HFF-Myc (cell line): Measurements from ENCODE around the gene AOAH.

Experiments used
- DNase-seq: peaks from one replicate; pipeline ENCODE4 v3.0.0-alpha.2; 2011; ENCODE audit warnings: low read depth; ENCODE audit errors: extremely low read depth
- H3K4me3 ChIP-seq: replicated peaks from 2 replicates; pipeline ENCODE4 v1.5.1; 2011; ENCODE audit warnings: low read depth, mild to moderate bottlenecking, control low read depth, low read length
- TF ChIP-seq, protein P1 (sequence below): IDR thresholded peaks from 2 replicates; pipeline ENCODE4 v1.5.1; 2012; ENCODE audit warnings: mild to moderate bottlenecking, low read depth, low read length, control low read depth; ENCODE audit errors: missing control alignments

The AOAH gene

DNA sequence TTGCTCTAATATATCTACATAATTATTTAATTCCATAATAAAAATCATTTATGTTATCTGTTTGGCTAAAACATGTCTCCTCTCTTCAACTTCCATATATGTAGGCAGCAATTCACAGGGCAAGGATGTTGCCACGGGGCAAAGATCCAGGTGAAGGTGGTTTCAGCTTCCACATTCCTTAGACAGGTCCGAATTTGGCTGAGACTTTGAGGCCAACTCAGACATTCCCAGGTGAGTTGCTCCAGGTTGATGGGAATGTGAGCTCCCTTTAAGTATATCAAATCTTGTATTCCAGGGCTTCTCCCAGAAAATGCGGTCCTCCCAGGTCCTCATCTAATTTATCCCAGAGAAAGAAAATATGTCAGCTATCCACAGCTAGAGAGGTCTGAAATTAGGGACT lies 15.1 kb upstream of the AOAH start:
- DNase-seq, result no peak
- TF ChIP-seq, protein P1, sequence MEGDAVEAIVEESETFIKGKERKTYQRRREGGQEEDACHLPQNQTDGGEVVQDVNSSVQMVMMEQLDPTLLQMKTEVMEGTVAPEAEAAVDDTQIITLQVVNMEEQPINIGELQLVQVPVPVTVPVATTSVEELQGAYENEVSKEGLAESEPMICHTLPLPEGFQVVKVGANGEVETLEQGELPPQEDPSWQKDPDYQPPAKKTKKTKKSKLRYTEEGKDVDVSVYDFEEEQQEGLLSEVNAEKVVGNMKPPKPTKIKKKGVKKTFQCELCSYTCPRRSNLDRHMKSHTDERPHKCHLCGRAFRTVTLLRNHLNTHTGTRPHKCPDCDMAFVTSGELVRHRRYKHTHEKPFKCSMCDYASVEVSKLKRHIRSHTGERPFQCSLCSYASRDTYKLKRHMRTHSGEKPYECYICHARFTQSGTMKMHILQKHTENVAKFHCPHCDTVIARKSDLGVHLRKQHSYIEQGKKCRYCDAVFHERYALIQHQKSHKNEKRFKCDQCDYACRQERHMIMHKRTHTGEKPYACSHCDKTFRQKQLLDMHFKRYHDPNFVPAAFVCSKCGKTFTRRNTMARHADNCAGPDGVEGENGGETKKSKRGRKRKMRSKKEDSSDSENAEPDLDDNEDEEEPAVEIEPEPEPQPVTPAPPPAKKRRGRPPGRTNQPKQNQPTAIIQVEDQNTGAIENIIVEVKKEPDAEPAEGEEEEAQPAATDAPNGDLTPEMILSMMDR, result no peak
- H3K4me3 ChIP-seq, result no peak overlapping the region

DNA sequence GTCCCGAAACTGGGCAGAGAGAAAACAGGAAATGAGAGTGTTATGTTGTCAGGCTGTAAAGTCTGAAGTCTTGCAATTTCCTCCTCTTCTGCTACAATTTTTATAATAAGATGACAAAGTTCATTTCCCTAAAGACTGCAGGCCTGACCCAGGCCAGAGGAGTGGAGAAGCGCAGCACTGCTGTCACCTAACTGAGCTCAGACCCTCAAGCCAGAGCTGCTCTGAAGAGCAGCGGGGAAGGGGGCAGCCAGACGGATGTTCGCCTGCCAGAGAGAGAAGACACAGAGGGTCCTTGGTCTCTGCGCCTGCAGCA lies 12.6 kb upstream of the AOAH start:
- no peak for DNase-seq
- H3K4me3 ChIP-seq, result no peak overlapping the region
- TF ChIP-seq, protein P1, result no peak

DNA sequence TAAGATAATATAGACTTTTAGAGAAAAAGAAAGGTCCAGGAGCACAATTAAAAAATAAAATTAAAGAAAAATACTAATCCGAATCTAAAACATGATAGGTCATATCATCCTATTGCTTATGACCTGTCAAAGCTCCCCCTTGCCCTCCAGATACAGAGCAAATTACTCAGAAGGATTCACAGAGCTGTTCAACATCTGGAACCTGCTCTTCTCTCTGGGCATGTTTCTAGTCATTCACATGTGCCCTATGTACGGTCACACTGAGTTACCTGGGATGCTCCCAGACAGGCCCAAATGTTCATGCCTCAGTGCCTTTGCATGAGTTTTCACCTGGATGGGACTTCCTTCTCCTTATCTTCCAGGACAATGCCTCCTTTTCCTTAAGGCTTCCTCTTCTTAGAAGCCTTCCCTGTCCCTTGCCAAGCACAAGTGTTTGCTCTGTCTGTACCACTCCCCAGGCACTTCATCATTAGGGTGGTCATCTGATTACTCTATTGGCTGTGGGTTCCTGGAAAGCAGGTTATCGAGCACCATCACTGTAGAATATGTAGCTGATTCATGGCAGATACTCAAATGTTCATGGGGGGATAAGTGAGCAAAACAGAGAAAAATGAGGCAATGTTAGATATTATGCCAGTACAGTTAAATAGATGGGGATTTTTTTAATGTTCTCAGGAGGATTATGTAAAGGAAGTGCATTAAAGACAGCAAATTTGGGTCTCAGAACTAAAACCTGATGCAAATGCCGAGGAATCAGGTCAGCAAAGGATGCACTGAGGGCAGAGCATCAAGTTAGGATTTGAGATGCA lies 12.0 kb upstream of the AOAH start:
- TF ChIP-seq, protein P1, result no peak
- no peak for DNase-seq
- H3K4me3 ChIP-seq, result no peak overlapping the region

DNA sequence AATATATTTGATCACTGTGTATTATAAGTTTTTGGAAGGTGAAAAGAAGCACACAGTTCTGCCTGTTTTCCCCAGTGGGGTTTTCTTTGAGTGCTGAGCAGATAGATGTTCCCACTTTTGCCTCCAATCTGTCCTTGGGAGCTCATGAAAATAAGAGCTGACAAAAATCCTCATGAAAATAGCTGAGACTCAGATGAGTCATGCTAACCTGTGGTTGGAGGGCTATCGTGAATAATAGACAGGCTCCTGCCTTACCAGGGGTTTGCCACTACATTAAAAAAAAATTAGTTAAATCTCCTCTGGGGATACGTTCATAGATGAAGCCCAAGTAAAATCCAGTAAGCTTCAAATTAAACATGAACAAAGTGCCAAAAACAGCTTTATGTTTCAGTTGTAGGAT lies 10.9 kb upstream of the AOAH start:
- DNase-seq, result no peak

DNA sequence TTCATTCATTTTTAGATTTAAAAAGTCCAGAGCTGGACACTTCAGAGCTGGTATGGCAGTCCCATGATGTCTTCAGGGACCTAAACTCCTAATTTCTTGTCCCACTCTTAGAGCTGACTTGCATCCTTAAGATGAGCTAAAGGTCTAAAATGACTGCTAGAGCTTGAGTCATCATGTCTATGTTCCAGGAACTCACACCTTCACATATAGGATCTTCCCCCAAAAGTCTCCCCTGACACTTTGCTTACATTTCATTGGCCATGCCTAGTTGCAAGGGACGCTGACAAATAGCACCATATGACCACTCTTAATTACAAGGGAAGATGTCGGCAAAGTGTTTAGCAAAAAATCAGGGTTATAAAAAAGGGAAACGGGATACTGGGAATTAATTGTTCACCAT lies 10.4 kb upstream of the AOAH start:
- no peak overlapping the region for H3K4me3 ChIP-seq
- TF ChIP-seq, protein P1, result no peak
- no peak for DNase-seq

More for the DNA sequence above, 10.9 kb upstream of the AOAH start:
- TF ChIP-seq, protein P1, result no peak
- no peak overlapping the region for H3K4me3 ChIP-seq

DNA sequence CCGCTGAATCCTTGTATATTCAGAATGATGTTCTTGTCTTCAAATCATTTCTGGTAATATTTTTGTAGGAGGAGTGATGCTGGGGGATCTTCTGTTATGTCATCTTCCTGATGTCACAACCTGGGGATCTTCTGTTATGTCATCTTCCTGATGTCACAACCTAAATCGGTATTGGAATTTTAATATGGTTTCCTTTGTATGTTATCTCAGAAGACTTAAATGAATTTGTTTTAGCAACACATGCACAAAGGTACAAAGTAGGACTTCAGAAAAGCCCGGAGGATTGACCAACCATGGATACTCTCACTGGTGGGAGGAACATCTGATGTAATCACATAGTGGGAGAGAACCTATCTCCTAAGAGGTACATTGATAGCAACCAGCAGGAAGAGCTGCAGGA lies 9.1 kb upstream of the AOAH start:
- TF ChIP-seq, protein P1, result no peak
- no peak for DNase-seq
- H3K4me3 ChIP-seq, result no peak overlapping the region

DNA sequence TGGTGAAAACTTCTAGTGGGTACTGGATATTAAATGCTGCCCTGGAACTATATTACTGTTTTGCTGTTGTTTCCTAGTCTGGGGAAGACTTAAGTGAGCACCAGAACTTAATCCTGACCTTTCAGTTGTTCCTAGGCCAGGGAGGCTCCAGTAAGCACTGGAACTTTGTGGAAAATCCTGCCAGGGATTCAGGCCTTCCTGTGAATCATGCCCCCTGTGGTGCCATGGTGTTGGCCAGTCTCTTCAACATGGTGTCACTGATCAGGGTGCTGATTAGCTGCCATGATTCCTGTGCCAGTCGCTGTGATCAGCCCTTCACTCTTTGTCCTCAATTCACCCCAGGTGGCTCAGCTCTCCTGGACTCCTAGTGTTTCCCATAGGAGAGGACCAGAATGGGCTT lies 8.5 kb upstream of the AOAH start:
- TF ChIP-seq, protein P1, result no peak

More for the DNA sequence above, 8.5 kb upstream of the AOAH start:
- no peak for DNase-seq
- H3K4me3 ChIP-seq, result no peak overlapping the region
